Measurements from ENCODE around the gene SRMS.

DNA sequence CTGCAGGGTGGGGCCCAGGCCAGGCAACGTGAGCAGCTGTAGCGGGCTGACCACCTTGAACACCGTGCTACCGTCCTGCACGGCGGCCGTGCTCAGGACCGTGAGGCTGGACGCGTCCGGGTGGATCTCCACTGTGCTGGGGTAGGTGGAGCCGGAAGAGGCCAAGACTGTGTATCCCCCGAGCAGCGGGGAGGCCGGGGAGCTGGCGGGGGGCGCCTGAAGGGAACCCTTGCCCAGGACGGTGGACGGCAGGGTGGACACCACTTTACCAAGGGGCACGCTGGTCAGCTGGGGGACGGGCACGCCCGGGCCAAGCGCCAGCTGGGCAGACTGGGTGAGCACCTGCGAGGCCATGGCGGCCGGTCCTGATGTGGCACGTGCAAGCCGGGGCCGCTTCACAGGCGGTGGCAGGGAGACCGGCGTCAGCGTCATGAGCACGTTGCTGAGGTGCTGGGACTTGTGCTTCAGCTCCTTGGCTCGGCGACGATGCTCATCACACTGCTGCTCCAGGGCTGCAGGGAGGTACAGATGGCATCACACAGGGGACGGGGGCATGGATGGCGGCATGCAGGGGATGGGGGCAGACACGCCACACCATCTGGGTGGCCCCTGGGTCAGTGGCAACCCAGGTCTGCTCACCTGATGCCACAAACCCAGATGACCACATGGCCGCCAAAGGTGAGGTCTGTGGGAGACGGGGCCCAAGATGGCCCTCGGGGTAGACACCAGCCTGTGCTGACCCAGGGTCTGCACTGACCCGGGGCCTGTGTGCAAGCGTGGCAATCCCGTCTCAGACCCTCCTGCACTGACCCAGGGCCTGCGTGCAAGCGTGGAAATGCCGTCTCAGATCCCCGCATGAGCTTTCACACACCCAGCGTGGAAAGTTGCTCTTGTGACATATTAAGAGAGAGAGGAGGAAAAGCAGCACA is 42.9 kb upstream of the SRMS start:
- TF ChIP-seq, protein P1, sequence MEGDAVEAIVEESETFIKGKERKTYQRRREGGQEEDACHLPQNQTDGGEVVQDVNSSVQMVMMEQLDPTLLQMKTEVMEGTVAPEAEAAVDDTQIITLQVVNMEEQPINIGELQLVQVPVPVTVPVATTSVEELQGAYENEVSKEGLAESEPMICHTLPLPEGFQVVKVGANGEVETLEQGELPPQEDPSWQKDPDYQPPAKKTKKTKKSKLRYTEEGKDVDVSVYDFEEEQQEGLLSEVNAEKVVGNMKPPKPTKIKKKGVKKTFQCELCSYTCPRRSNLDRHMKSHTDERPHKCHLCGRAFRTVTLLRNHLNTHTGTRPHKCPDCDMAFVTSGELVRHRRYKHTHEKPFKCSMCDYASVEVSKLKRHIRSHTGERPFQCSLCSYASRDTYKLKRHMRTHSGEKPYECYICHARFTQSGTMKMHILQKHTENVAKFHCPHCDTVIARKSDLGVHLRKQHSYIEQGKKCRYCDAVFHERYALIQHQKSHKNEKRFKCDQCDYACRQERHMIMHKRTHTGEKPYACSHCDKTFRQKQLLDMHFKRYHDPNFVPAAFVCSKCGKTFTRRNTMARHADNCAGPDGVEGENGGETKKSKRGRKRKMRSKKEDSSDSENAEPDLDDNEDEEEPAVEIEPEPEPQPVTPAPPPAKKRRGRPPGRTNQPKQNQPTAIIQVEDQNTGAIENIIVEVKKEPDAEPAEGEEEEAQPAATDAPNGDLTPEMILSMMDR (conservative IDR thresholded peaks at IDR 0.05 in 1 of 2, IDR thresholded peaks at IDR 0.05 in 1 of 2; ENCODE audit: low read depth in 1 of 2, low read length in 2 of 2), result no peak
- TF ChIP-seq EZH2 (IDR thresholded peaks at IDR 0.05; ENCODE audit: low read length, missing control alignments), result no peak
